Stimulated activated memory B cell treated with anti-CD40 and anti-IgM and Interleukin-4, amounts not matched to agents 10 μg/mL and 1 μg/mL and 100 μg/mL, for 72 hours (primary cell): ENCODE measurements around the gene TSG101.

Experiments
- ATAC-seq: fragments of 150-1000 bp; cut with Tn5 transposase; 2 replicates; pipeline ENCODE4 v1.10.0; 2021
- H3K27ac Mint-ChIP-seq: one replicate; pipeline ENCODE4 v1.8.0; 2022; ENCODE audit warnings: mild to moderate bottlenecking, mixed read lengths
- H3K27me3 Mint-ChIP-seq: one replicate; pipeline ENCODE4 v1.8.0; 2022; ENCODE audit warnings: mixed read lengths
- H3K36me3 Mint-ChIP-seq: one replicate; pipeline ENCODE4 v1.8.0; 2022; ENCODE audit warnings: mixed read lengths
- H3K4me1 Mint-ChIP-seq: one replicate; pipeline ENCODE4 v1.8.0; 2022; ENCODE audit warnings: mixed read lengths
- H3K4me3 Mint-ChIP-seq: one replicate; pipeline ENCODE4 v1.8.0; 2022; ENCODE audit warnings: mild to moderate bottlenecking, moderate library complexity, mixed read lengths
- H3K9me3 Mint-ChIP-seq: one replicate; pipeline ENCODE4 v1.8.0; 2022; ENCODE audit warnings: mixed read lengths

The TSG101 gene

GRCh38 chr11:18522388-18522787, 4.4 kb downstream of the TSG101 start:
- ATAC-seq: no peak
- Mint-ChIP-seq H3K27ac (peak overlapping the region; percentile 22), H3K27me3 (no peaks in the 10 kb centered on the region), H3K9me3 (no peaks in the 10 kb centered on the region), H3K36me3 (peaks cover 17% of the 10 kb centered on the region), H3K4me1 (peaks cover 27% of the 10 kb centered on the region), H3K4me3 (no peak overlapping the region)

DNA sequence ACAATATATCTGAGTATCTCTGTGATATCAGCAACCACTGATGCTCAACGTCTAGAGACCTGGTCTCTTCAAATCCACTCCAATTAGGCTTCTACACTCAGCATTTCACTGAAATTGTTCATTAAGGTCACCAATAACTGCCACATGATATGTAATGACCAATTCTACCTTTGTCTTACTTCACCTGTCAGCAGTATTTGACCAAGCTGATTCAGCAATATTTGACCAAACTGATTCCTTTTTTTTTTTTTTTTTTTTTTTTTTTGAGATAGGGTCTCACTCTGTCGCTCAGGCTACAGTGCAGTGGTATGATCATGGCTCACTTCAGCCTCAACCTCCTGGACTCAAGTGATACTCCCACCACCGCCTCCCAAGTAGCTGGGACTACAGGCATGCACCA, 5.6 kb downstream of the TSG101 start:
- Mint-ChIP-seq H3K27me3 (no peaks in the 10 kb centered on the region), H3K36me3 (peaks cover 17% of the 10 kb centered on the region), H3K9me3 (no peaks in the 10 kb centered on the region), H3K27ac (no peak overlapping the region), H3K4me1 (peaks cover 27% of the 10 kb centered on the region), H3K4me3 (no peak overlapping the region)
- ATAC-seq: no peak

DNA sequence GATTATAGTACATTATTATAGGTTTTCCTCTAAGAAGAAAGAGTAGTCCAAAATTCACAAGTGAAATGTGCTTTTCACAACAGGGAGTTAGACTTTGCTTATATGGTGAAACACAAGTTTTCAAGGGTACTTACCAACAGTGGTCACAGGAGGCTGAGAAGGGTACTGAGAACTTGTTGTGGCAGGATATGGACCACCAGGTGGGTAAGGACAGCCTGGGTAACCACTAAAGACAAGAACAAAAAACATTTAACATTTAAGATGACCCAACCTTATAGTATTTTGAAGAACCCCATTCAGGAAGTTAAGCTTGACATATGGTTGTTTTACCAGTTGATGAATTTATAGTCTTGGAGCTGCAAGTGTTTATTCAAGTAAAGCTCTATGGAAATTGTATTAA, 24.4 kb downstream of the TSG101 start:
- H3K4me1 Mint-ChIP-seq: no peaks in the 10 kb centered on the region
- no peak overlapping the region for H3K4me3 Mint-ChIP-seq
- ATAC-seq: no peak
- peaks cover 65% of the 10 kb centered on the region for H3K36me3 Mint-ChIP-seq
- H3K27ac Mint-ChIP-seq: no peak overlapping the region
- no peaks in the 10 kb centered on the region for H3K27me3 Mint-ChIP-seq
- H3K9me3 Mint-ChIP-seq: no peaks in the 10 kb centered on the region

GRCh38 chr11:18501629-18502028, 25.1 kb downstream of the TSG101 start:
- Mint-ChIP-seq H3K9me3 (no peaks in the 10 kb centered on the region), H3K4me1 (no peaks in the 10 kb centered on the region), H3K36me3 (peaks cover 65% of the 10 kb centered on the region), H3K4me3 (no peak overlapping the region), H3K27me3 (no peaks in the 10 kb centered on the region), H3K27ac (peak overlapping the region; percentile 53)
- no peak for ATAC-seq

DNA sequence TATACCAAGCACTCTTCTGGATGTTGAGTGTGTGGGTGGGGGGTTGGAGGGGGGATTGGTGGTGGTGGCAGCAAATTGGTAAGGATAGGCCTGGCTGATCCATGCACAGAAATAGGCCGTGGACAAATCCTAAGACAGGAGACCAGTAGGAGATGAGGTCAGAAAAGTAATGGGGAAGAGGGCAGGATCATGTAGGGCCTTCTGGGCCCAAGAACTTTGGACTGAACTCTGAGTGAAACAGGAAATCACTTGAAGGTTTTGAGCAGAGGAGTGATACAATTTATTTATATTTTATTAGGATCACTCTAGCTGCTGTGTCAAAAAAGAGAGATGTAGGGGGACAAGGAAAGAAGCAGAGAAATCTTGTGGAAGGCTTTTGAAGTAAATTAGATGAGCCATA, 28.7 kb downstream of the TSG101 start:
- H3K4me1 Mint-ChIP-seq: peaks cover 14% of the 10 kb centered on the region
- H3K4me3 Mint-ChIP-seq: no peak overlapping the region
- ATAC-seq: no peak
- H3K27ac Mint-ChIP-seq: no peak overlapping the region
- H3K27me3 Mint-ChIP-seq: no peaks in the 10 kb centered on the region
- peaks cover 79% of the 10 kb centered on the region for H3K36me3 Mint-ChIP-seq
- no peaks in the 10 kb centered on the region for H3K9me3 Mint-ChIP-seq

DNA sequence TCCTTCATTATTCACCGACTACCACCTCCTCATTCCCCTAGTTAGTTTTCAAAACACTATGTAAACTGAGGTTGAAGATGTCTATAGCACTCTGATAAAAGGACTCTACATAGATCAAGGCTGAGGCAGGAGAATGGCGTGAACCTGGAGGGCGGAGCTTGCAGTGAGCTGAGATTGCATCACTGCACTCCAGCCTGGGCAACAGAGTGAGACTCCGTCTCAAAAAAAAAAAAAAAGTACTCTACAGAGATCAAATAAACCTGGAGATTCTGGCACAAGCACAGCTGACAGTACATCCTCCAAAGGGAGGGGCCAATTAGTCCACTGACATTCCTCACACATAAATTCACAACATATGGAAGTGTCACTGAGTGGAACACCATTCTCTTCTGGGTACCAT, 31.0 kb downstream of the TSG101 start:
- Mint-ChIP-seq H3K9me3 (no peaks in the 10 kb centered on the region), H3K27ac (no peak overlapping the region), H3K4me3 (no peak overlapping the region), H3K27me3 (no peaks in the 10 kb centered on the region), H3K36me3 (peaks cover 64% of the 10 kb centered on the region), H3K4me1 (peaks cover 17% of the 10 kb centered on the region)
- ATAC-seq: no peak

DNA sequence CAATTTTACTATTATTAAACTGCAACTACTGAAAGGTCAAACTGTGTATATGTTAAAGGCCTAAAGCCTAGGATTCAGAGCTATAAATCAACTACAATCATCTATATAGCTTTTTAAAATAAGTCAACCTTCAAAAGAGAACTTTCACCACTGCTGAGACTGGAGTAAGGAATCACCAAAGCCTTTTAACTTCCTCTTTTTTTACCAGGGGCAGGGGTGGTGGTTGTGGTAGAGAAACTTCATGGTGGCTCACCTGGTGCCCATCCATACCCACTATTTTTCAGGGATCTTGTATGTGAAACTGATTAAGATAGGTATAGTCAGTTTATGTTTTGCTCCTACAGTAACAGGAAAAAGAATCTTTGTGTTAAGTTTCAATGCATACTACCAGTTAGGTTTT, 31.5 kb downstream of the TSG101 start:
- Mint-ChIP-seq H3K27ac (no peak overlapping the region), H3K36me3 (peaks cover 64% of the 10 kb centered on the region), H3K9me3 (no peaks in the 10 kb centered on the region), H3K27me3 (no peaks in the 10 kb centered on the region), H3K4me1 (peaks cover 22% of the 10 kb centered on the region), H3K4me3 (no peak overlapping the region)
- ATAC-seq: no peak

DNA sequence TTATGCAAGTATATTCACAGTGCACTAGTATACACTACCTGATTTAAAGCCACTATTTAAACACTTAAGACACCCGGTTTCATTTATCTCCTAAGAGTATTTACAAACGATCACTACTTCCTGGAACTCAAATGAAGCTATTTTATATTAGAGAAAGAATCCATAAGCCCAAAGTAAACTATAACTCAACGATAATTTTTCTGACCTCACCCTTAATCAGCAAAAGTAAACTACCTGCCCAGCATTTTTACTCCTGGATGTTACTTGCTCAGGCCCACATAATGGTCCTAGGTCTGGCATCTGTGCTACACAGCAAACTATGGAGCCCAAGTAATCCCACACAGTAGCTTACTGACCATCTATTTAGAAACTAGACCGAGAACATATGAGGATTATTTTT, 33.4 kb downstream of the TSG101 start:
- H3K4me3 Mint-ChIP-seq: no peak overlapping the region
- peaks cover 64% of the 10 kb centered on the region for H3K36me3 Mint-ChIP-seq
- peaks cover 25% of the 10 kb centered on the region for H3K4me1 Mint-ChIP-seq
- no peaks in the 10 kb centered on the region for H3K27me3 Mint-ChIP-seq
- no peak for ATAC-seq
- no peaks in the 10 kb centered on the region for H3K9me3 Mint-ChIP-seq
- H3K27ac Mint-ChIP-seq: no peak overlapping the region

- Mint-ChIP-seq H3K9me3 (no peaks in the 10 kb centered on the region), H3K4me3 (no peak overlapping the region), H3K4me1 (peaks cover 25% of the 10 kb centered on the region), H3K27me3 (no peaks in the 10 kb centered on the region), H3K36me3 (peaks cover 64% of the 10 kb centered on the region), H3K27ac (no peak overlapping the region)
- no peak for ATAC-seq
These were observed 33.9 kb downstream of the TSG101 start for GRCh38 chr11:18492888-18493287.

GRCh38 chr11:18491924-18492323, 34.8 kb downstream of the TSG101 start:
- H3K9me3 Mint-ChIP-seq: no peaks in the 10 kb centered on the region
- no peak overlapping the region for H3K27ac Mint-ChIP-seq
- H3K4me3 Mint-ChIP-seq: no peak overlapping the region
- no peak for ATAC-seq
- H3K27me3 Mint-ChIP-seq: no peaks in the 10 kb centered on the region
- H3K4me1 Mint-ChIP-seq: peaks cover 25% of the 10 kb centered on the region
- peaks cover 63% of the 10 kb centered on the region for H3K36me3 Mint-ChIP-seq

GRCh38 chr11:18490736-18491485, 35.8 kb downstream of the TSG101 start:
- H3K4me3 Mint-ChIP-seq: no peak overlapping the region
- H3K4me1 Mint-ChIP-seq: peaks cover 31% of the 10 kb centered on the region
- ATAC-seq: no peak
- H3K27me3 Mint-ChIP-seq: no peaks in the 10 kb centered on the region
- H3K9me3 Mint-ChIP-seq: no peaks in the 10 kb centered on the region
- H3K36me3 Mint-ChIP-seq: peaks cover 60% of the 10 kb centered on the region
- H3K27ac Mint-ChIP-seq: no peak overlapping the region

GRCh38 chr11:18490319-18490718, 36.4 kb downstream of the TSG101 start:
- Mint-ChIP-seq H3K4me1 (peaks cover 30% of the 10 kb centered on the region), H3K36me3 (peaks cover 58% of the 10 kb centered on the region), H3K27ac (no peak overlapping the region), H3K27me3 (no peaks in the 10 kb centered on the region), H3K4me3 (no peak overlapping the region), H3K9me3 (no peaks in the 10 kb centered on the region)
- no peak for ATAC-seq

- H3K4me3 Mint-ChIP-seq: no peak overlapping the region
- peak overlapping the region; percentile 51 for H3K27ac Mint-ChIP-seq
- ATAC-seq: peak; percentile 67
- H3K9me3 Mint-ChIP-seq: no peaks in the 10 kb centered on the region
- H3K4me1 Mint-ChIP-seq: peaks cover 20% of the 10 kb centered on the region
- H3K27me3 Mint-ChIP-seq: no peaks in the 10 kb centered on the region
- peaks cover 76% of the 10 kb centered on the region for H3K36me3 Mint-ChIP-seq
These were observed 40.7 kb downstream of the TSG101 start for GRCh38 chr11:18485913-18486528.

GRCh38 chr11:18479063-18479462, 47.7 kb downstream of the TSG101 start:
- H3K4me3 Mint-ChIP-seq: no peak overlapping the region
- H3K27me3 Mint-ChIP-seq: no peaks in the 10 kb centered on the region
- no peaks in the 10 kb centered on the region for H3K9me3 Mint-ChIP-seq
- H3K4me1 Mint-ChIP-seq: no peaks in the 10 kb centered on the region
- peaks cover 79% of the 10 kb centered on the region for H3K36me3 Mint-ChIP-seq
- no peak overlapping the region for H3K27ac Mint-ChIP-seq
- no peak for ATAC-seq

DNA sequence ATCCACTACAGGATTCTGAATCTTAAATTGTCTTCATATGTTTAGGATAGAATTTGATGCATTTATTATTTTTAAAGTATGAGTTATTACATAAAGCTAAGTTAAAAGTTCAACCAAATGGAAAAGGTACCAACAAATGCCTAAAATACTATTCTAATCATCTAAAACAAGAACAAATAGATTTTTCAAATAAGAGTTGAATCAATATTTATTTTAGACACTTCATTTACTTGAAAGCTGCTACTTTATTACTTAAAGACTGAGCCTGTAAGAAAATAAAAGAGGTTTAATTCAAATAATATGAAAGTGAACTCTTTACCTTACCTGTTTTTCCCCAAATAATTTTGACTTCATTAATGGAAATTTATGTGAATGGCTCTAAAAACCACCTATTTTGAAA, 54.2 kb downstream of the TSG101 start:
- Mint-ChIP-seq H3K9me3 (no peaks in the 10 kb centered on the region), H3K4me1 (no peaks in the 10 kb centered on the region), H3K27me3 (no peaks in the 10 kb centered on the region), H3K36me3 (peaks cover 23% of the 10 kb centered on the region), H3K4me3 (no peak overlapping the region), H3K27ac (no peak overlapping the region)
- ATAC-seq: no peak

- no peak overlapping the region for H3K4me3 Mint-ChIP-seq
- H3K4me1 Mint-ChIP-seq: no peaks in the 10 kb centered on the region
- no peaks in the 10 kb centered on the region for H3K27me3 Mint-ChIP-seq
- no peak overlapping the region for H3K27ac Mint-ChIP-seq
- no peaks in the 10 kb centered on the region for H3K9me3 Mint-ChIP-seq
- peaks cover 17% of the 10 kb centered on the region for H3K36me3 Mint-ChIP-seq
- ATAC-seq: peak; percentile 43
These were observed 54.7 kb downstream of the TSG101 start for GRCh38 chr11:18471995-18472394.
